Hepatocyte (in vitro differentiated cells): ENCODE data around the gene ABLIM1. TPM values are rescaled to one million over a fixed set of nuclear protein-coding genes. Genes with fewer than 3 reads are reported as not detected.

ENCODE experiments used
- DNase-seq: peaks from one replicate; pipeline ENCODE4 v3.0.0-alpha.2; 2016; ENCODE audit warnings: low spot score
- H2AFZ ChIP-seq: fragments of 200-600 bp; sonication (generic); 2 replicates; pipeline ENCODE4 v1.6.0; 2016; ENCODE audit warnings: antibody characterized with exemption, mild to moderate bottlenecking
- H3K27ac ChIP-seq: fragments of 200-600 bp; sonication (generic); 2 replicates; pipeline ENCODE4 v1.5.1; 2016; ENCODE audit warnings: mild to moderate bottlenecking
- H3K27me3 ChIP-seq: fragments of 200-600 bp; sonication (generic); 2 replicates; pipeline ENCODE4 v1.6.1; 2016
- H3K36me3 ChIP-seq: fragments of 200-600 bp; sonication (generic); replicated peaks from 2 replicates; pipeline ENCODE4 v1.5.1; 2016; ENCODE audit warnings: low read depth; ENCODE audit not compliant: insufficient read depth
- H3K4me1 ChIP-seq: fragments of 200-600 bp; sonication (generic); 2 replicates; pipeline ENCODE4 v1.5.1; 2016; ENCODE audit warnings: mild to moderate bottlenecking, moderate library complexity; ENCODE audit not compliant: insufficient read depth
- H3K4me2 ChIP-seq: fragments of 200-600 bp; sonication (generic); 2 replicates; pipeline ENCODE4 v1.6.0; 2016
- H3K4me3 ChIP-seq: fragments of 200-600 bp; sonication (generic); 2 replicates; pipeline ENCODE4 v1.5.1; 2016; ENCODE audit warnings: mild to moderate bottlenecking
- H3K79me2 ChIP-seq: fragments of 200-600 bp; sonication (generic); 2 replicates; pipeline ENCODE4 v1.6.0; 2017; ENCODE audit warnings: mild to moderate bottlenecking
- H3K9me2 ChIP-seq: fragments of 200-600 bp; sonication (generic); replicated peaks from 2 replicates; pipeline ENCODE4 v1.6.0; 2017; ENCODE audit warnings: mild to moderate bottlenecking; ENCODE audit not compliant: insufficient read depth
- H3K9me3 ChIP-seq: fragments of 200-600 bp; sonication (generic); 2 replicates; pipeline ENCODE4 v1.5.1; 2016; ENCODE audit warnings: low read depth, mild to moderate bottlenecking
- H4K20me1 ChIP-seq: fragments of 200-600 bp; sonication (generic); 2 replicates; pipeline ENCODE4 v1.6.0; 2016; ENCODE audit warnings: mild to moderate bottlenecking; ENCODE audit not compliant: insufficient read depth, poor library complexity, severe bottlenecking
- CTCF ChIP-seq: fragments of 200-600 bp; sonication (generic); IDR thresholded peaks from 2 replicates; pipeline ENCODE4 v1.5.1; 2016; ENCODE audit warnings: antibody characterized with exemption, mild to moderate bottlenecking; ENCODE audit not compliant: poor library complexity
- EZH2 ChIP-seq: fragments of 200-600 bp; sonication (generic); IDR thresholded peaks from 2 replicates; pipeline ENCODE4 v1.6.1; 2016; ENCODE audit warnings: antibody characterized with exemption, mild to moderate bottlenecking, borderline replicate concordance
- EZH2phosphoT487 ChIP-seq: fragments of 200-600 bp; sonication (generic); IDR thresholded peaks from one replicate; pipeline ENCODE4 v1.6.1; 2018; ENCODE audit warnings: antibody characterized with exemption, mild to moderate bottlenecking, low read depth, moderate library complexity; ENCODE audit not compliant: unreplicated experiment, severe bottlenecking
- WGBS: methylation state at CpG from one replicate; pipeline ENCODE4 v1.1.6; 2016; ENCODE audit warnings: low lambda C conversion rate; ENCODE audit errors: missing lambda C conversion rate; 5-methylcytosine and 5-hydroxymethylcytosine counted together
- polyA plus RNA-seq: library from polyadenylated mRNA; unstranded; fragments of >200 nt; fragmentation: Nextera tagmentation; extraction: Ambion mirVana; gene quantifications from 2 replicates; pipeline ENCODE4 v1.2.1, GENCODE V29; 2016
- total RNA-seq: library from RNA; depleted of rRNA; stranded (reverse); fragments of >200 nt; gene quantifications from 2 replicates; pipeline ENCODE4 v1.2.3, GENCODE V29; 2014

ABLIM1 gene
- total and polyA plus RNA-seq, 2 experiments from 2014 or later, result 20.8 to 31.6 TPM

DNA sequence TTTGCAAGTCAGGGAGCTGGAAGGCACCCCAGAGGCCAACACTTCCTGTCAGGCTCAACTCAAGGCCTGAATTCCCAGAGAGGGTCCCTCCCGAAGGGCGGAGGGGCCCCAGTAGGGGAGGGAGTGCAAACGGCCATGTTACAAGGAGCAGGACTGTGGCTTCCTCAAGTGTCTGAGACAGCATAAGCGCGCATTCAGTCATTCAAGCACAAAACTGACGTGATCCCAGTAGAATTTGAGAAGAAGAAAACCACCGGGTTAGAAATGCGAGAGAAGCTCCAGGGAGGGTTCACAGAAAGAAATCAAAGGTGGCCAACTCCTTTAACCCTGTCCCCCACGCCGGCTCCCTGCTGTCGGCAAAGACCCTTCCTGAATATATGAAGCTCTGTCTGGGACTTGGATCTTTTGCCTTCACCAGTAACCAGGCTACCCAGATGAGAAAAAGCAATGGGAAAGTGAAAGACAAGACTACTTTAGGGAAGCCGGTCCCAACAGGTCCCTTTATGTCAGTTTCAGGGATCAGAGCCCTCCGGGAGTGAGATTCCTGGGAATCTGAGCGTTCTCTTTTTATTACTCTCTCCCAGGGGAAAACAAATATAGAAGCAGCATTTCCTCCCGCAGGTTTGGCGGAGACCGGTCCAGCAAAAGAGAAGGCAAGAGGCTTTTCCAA lies 255.1 kb downstream of the ABLIM1 start:
- Histone ChIP-seq H3K79me2 (no peaks in the 10 kb centered on the region), H3K4me1 (peaks cover 36% of the 10 kb centered on the region), H2AFZ (peak overlapping the region; percentile 63), H3K4me2 (peak overlapping the region; percentile 99), H4K20me1 (no peaks in the 10 kb centered on the region), H3K4me3 (peak overlapping the region; percentile 58), H3K36me3 (no peaks in the 10 kb centered on the region), H3K27me3 (peaks cover 47% of the 10 kb centered on the region), H3K9me2 (no peaks in the 10 kb centered on the region), H3K9me3 (no peaks in the 10 kb centered on the region), H3K27ac (no peak overlapping the region)
- 18% methylated on average over 17 of the region's 17 CpGs for whole genome bisulfite sequencing
- no peak for DNase-seq
- TF ChIP-seq EZH2phosphoT487, result no peak
- TF ChIP-seq CTCF, result no peak
- no peak for TF ChIP-seq EZH2

GRCh38 chr10:114402233-114402632 lies 255.8 kb downstream of the ABLIM1 start:
- Histone ChIP-seq H3K79me2 (no peaks in the 10 kb centered on the region), H3K27me3 (peaks cover 47% of the 10 kb centered on the region), H3K4me2 (peak overlapping the region; percentile 99), H4K20me1 (no peaks in the 10 kb centered on the region), H3K4me1 (peaks cover 41% of the 10 kb centered on the region), H3K36me3 (no peaks in the 10 kb centered on the region), H3K9me3 (no peaks in the 10 kb centered on the region), H2AFZ (no peak overlapping the region), H3K4me3 (no peak overlapping the region), H3K9me2 (no peaks in the 10 kb centered on the region), H3K27ac (no peak overlapping the region)
- TF ChIP-seq EZH2 (no peak), CTCF (no peak), EZH2phosphoT487 (no peak)
- no peak for DNase-seq
- WGBS, result 54% methylated on average over 2 of the region's 2 CpGs

DNA sequence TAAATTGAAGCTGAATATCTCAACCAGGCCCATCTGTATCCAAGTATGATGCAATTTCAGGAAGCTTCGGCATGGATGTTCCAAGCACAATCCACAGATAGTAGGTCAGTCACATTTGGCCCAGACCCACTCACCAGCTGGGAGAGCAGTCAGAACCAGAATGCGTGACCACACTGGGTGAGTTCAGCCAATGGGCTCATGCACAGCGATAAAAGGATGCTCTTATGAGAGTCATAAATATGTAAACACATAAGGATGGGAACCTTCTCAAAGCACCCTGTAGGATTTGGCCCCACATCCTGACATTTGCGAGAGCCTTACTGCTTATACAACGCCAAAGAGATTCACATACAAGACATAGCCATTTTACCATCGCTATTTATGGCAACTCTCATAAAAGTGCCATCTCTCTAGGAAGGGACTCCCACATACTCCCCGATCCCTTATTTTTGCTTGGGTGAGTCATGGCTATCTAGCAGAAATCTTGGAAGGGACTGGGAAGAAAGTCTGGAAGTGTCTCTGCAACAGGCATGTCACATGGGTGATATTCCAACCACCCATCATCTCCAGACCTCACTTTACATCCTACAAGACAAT lies 256.8 kb downstream of the ABLIM1 start:
- Histone ChIP-seq H3K79me2 (no peaks in the 10 kb centered on the region), H3K9me3 (no peaks in the 10 kb centered on the region), H3K4me3 (no peak overlapping the region), H3K27me3 (peaks cover 45% of the 10 kb centered on the region), H2AFZ (no peak overlapping the region), H4K20me1 (no peaks in the 10 kb centered on the region), H3K27ac (no peak overlapping the region), H3K4me1 (peaks cover 41% of the 10 kb centered on the region), H3K4me2 (peak overlapping the region; percentile 2), H3K36me3 (no peaks in the 10 kb centered on the region), H3K9me2 (no peaks in the 10 kb centered on the region)
- WGBS, result 58% methylated on average over 7 of the region's 7 CpGs
- DNase-seq, result no peak
- TF ChIP-seq CTCF (no peak), EZH2phosphoT487 (no peak), EZH2 (no peak)
